ENCODE results near the gene TPPP2. TPM values are rescaled to one million over a fixed set of nuclear protein-coding genes. Genes with fewer than 3 reads are reported as not detected.
A peak's percentile ranks its signal among the peaks of the same experiment; 100 is the strongest.

TPPP2 gene
- total RNA-seq, 4 donors from 2014 or later, result 0.71 TPM; not detected in 3

DNA sequence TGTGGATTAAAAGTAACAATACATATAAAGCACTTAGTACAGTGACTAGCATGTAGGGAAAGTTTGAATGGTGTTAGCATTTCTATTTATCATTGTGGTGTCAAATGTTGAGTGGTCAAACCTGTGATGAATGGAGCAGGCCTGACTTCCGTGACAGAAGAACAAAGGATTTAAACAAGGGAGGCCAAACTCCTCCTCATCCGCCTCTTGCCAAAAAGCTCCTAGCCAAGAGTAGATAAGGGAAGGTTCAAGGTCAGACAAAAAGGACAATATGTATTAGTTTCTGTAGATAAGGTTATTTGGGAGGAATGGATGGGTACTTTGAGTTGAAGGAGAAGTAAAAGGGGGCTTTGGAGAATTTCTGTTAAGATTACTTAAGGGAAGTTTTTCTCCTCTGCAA, 18.6 kb downstream of the TPPP2 start:
- intact Hi-C loops (cut with DNase I; ENCODE audit: low total_unique reads), result no loop called here
- TF ChIP-seq, protein P1, sequence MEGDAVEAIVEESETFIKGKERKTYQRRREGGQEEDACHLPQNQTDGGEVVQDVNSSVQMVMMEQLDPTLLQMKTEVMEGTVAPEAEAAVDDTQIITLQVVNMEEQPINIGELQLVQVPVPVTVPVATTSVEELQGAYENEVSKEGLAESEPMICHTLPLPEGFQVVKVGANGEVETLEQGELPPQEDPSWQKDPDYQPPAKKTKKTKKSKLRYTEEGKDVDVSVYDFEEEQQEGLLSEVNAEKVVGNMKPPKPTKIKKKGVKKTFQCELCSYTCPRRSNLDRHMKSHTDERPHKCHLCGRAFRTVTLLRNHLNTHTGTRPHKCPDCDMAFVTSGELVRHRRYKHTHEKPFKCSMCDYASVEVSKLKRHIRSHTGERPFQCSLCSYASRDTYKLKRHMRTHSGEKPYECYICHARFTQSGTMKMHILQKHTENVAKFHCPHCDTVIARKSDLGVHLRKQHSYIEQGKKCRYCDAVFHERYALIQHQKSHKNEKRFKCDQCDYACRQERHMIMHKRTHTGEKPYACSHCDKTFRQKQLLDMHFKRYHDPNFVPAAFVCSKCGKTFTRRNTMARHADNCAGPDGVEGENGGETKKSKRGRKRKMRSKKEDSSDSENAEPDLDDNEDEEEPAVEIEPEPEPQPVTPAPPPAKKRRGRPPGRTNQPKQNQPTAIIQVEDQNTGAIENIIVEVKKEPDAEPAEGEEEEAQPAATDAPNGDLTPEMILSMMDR (IDR thresholded peaks at IDR 0.05), result no peak
- TF ChIP-seq POLR2A (IDR thresholded peaks at IDR 0.05), result no peak

GRCh38 chr14:21049271-21049673, 19.3 kb downstream of the TPPP2 start:
- DNase-seq (ENCODE audit: low spot score in 2 of 2), result no peak
- TF ChIP-seq POLR2A (IDR thresholded peaks at IDR 0.05), result no peak
- TF ChIP-seq, protein P1 (IDR thresholded peaks at IDR 0.05), result no peak
- H3K4me3 ChIP-seq (ENCODE audit: low read depth, poor library complexity, severe bottlenecking), result no peak overlapping the region
- intact Hi-C loops (cut with DNase I; ENCODE audit: low total_unique reads), result no loop called here
- WGBS, 2 donors, result 65 to 83% methylated on average over 3 of the region's 3 CpGs

More for the DNA sequence above, 18.6 kb downstream of the TPPP2 start:
- WGBS, 2 donors, result 73 to 88% methylated on average over 2 of the region's 2 CpGs
- H3K4me3 ChIP-seq (ENCODE audit: low read depth, poor library complexity, severe bottlenecking), result no peak overlapping the region
- peak in 1 of 2 donors; percentile 49 for DNase-seq (ENCODE audit: low spot score in 2 of 2)

GRCh38 chr14:21050597-21050996, 20.6 kb downstream of the TPPP2 start:
- no peak for DNase-seq (ENCODE audit: low spot score in 2 of 2)
- TF ChIP-seq, protein P1 (IDR thresholded peaks at IDR 0.05), result no peak
- no peak for TF ChIP-seq POLR2A (IDR thresholded peaks at IDR 0.05)
- intact Hi-C loops (cut with DNase I; ENCODE audit: low total_unique reads), result no loop called here
- WGBS, 2 donors, result 76 to 85% methylated on average over 3 of the region's 3 CpGs
- H3K4me3 ChIP-seq (ENCODE audit: low read depth, poor library complexity, severe bottlenecking), result no peak overlapping the region

- DNase-seq (ENCODE audit: low spot score in 2 of 2), result peak in 1 of 2 donors; percentile 64
- no peak overlapping the region for H3K4me3 ChIP-seq (ENCODE audit: low read depth, poor library complexity, severe bottlenecking)
- intact Hi-C loops (cut with DNase I; ENCODE audit: low total_unique reads), result no loop called here
- TF ChIP-seq, protein P1 (IDR thresholded peaks at IDR 0.05), result no peak
- TF ChIP-seq POLR2A (IDR thresholded peaks at IDR 0.05), result no peak
- 88 to 89% methylated on average over 20 of the region's 20 CpGs for WGBS, 2 donors
Observed at GRCh38 chr14:21053184-21054122, 23.4 kb downstream of the TPPP2 start.

DNA sequence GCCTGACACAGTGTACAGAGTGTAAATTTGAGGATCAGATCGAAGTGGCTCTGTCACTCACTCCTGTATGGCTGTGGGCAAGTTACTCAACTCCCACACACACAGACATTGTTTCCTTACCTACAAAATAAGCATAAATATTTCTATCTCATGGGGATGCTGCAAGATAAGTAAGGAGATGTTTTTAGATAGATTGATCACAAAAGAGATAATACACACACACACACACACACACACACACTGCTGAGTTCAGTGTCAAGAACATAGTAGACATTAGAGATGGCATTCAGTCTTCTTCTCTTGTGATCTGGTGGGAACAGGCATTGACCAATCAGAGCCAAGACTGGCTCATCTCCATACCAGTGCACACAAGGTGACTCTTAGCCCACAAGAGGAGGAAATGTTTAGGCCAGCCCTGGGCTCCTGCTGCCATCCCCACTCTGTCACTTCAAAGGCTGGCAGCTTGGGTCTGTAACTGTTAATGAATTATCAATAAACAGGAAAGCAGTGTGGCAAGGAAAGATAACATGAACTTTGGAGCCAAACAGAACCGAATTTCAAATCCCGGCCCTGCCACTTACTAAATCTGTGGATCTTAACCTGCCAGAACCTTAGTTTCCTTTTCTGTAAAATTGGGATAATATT, 24.2 kb downstream of the TPPP2 start:
- 76 to 80% methylated on average over 3 of the region's 3 CpGs for WGBS, 2 donors
- no peak overlapping the region for H3K4me3 ChIP-seq (ENCODE audit: low read depth, poor library complexity, severe bottlenecking)
- intact Hi-C loops (cut with DNase I; ENCODE audit: low total_unique reads), result no loop called here
- DNase-seq (ENCODE audit: low spot score in 2 of 2), result peak in 1 of 2 donors; percentile 12
- TF ChIP-seq POLR2A (IDR thresholded peaks at IDR 0.05), result no peak
- TF ChIP-seq, protein P1 (IDR thresholded peaks at IDR 0.05), result no peak
